ENCODE measurements around the gene CCNC. TPM values are rescaled to one million over a fixed set of nuclear protein-coding genes. Genes with fewer than 3 reads are reported as not detected.

The CCNC gene
- total RNA-seq, 2 experiments from 2014 or later = 40.5 to 42.6 TPM

- H3K4me1 Mint-ChIP-seq (ENCODE audit: low read depth) = peaks cover 60% of the 10 kb centered on the region
- Histone ChIP-seq H3K4me3 (ENCODE audit: low read length) (no peak overlapping the region), H3K36me3 (ENCODE audit: insufficient read depth, low read length) (no peaks in the 10 kb centered on the region), H3K9me3 (ENCODE audit: control insufficient read depth in 1 of 2, insufficient read depth in 1 of 2, low read length in 2 of 2) (peaks cover 13 to 54% of the 10 kb centered on the region in 2 experiments), H3K27me3 (ENCODE audit: control insufficient read depth in 1 of 2, insufficient read depth in 2 of 2, low read length in 2 of 2) (peaks cover 85 to 99% of the 10 kb centered on the region in 2 experiments), H3K27ac (ENCODE audit: low read depth in 1 of 2, low read length in 2 of 2) (no peak overlapping the region), H3K4me1 (ENCODE audit: insufficient read depth, low read length) (peaks cover 68% of the 10 kb centered on the region)
- TF ChIP-seq, protein P1, sequence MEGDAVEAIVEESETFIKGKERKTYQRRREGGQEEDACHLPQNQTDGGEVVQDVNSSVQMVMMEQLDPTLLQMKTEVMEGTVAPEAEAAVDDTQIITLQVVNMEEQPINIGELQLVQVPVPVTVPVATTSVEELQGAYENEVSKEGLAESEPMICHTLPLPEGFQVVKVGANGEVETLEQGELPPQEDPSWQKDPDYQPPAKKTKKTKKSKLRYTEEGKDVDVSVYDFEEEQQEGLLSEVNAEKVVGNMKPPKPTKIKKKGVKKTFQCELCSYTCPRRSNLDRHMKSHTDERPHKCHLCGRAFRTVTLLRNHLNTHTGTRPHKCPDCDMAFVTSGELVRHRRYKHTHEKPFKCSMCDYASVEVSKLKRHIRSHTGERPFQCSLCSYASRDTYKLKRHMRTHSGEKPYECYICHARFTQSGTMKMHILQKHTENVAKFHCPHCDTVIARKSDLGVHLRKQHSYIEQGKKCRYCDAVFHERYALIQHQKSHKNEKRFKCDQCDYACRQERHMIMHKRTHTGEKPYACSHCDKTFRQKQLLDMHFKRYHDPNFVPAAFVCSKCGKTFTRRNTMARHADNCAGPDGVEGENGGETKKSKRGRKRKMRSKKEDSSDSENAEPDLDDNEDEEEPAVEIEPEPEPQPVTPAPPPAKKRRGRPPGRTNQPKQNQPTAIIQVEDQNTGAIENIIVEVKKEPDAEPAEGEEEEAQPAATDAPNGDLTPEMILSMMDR (IDR thresholded peaks at IDR 0.05) = no peak
- CTCF ChIA-PET = no interaction called here
- peaks cover 5% of the 10 kb centered on the region for H3K9me3 Mint-ChIP-seq
- no peak overlapping the region for H3K4me3 Mint-ChIP-seq
- no peaks in the 10 kb centered on the region for H3K36me3 Mint-ChIP-seq (ENCODE audit: low read depth)
- no peak for DNase-seq
- intact Hi-C loops (cut with DNase I, micrococcal nuclease) = no loop called here
- H3K27me3 Mint-ChIP-seq = peaks cover 96% of the 10 kb centered on the region
- POLR2A ChIA-PET = interaction anchor here (1.1 to 1.9 kb wide), 2 partner anchors 10 to 15 kb away, joined by 5 to 6 read pairs; no protein-coding TSS in a partner anchor
- no peak for ATAC-seq (ENCODE audit: poor library complexity)
- no peak overlapping the region for H3K27ac Mint-ChIP-seq
Measured at GRCh38 chr6:99608059-99608885, 39.8 kb upstream of the CCNC start.

GRCh38 chr6:99607416-99608036 lies 39.1 kb upstream of the CCNC start:
- intact Hi-C loops (cut with DNase I, micrococcal nuclease) = no loop called here

DNA sequence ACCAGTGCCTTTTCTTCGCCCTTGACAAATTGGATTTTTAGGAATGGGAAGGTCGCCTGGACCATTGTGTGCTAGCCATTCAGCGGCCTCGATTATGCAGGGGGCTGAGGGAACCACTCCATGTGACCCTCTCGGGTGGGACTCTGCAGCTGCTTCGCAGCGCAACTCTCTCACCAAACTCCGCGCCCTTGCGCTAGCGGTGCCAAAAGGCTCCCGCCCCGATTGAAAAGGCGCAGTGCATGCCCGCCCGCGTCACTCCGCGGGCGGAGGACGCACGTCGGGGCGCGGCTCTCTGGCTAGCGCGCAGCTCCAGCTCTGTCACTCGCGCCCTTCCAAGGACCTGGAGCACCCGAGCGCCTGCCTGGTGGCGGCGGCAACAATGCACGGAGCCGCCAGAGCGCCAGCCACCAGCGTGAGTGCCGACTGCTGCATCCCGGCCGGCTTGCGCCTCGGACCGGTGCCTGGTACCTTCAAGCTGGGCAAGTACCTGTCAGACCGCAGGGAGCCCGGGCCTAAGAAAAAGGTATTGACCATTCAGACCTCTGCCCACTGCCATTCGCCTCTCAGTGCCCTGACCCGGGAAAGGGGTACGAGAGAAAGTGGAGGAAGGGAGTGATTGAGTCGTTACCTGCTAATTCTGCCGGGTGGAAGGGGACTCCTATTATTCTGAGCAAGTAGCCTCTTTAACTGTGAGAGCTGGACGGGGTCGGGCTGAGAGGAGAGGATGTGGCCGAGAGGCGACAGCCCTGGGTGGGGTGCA lies 38.4 kb upstream of the CCNC start, which contains the start of gene PRDM13:
Gene PRDM13 (plus strand): TSS at position 178 of the 760 bp plus-strand sequence. CDS start 202 bp downstream, at position 380.
- TF ChIP-seq, protein P1 (IDR thresholded peaks at IDR 0.05) = no peak
- Mint-ChIP-seq H3K9me3 (peaks cover 5% of the 10 kb centered on the region), H3K36me3 (ENCODE audit: low read depth) (no peaks in the 10 kb centered on the region), H3K27me3 (peaks cover 97% of the 10 kb centered on the region), H3K4me3 (peak within 1 kb of the TSS; percentile 20), H3K4me1 (ENCODE audit: low read depth) (peaks cover 65% of the 10 kb centered on the region), H3K27ac (no peak within 1 kb of the TSS)
- Histone ChIP-seq H3K9me3 (ENCODE audit: control insufficient read depth in 1 of 2, insufficient read depth in 1 of 2, low read length in 2 of 2) (peaks cover 13 to 51% of the 10 kb centered on the region in 2 experiments), H3K4me1 (ENCODE audit: insufficient read depth, low read length) (peaks cover 70% of the 10 kb centered on the region), H3K36me3 (ENCODE audit: insufficient read depth, low read length) (no peaks in the 10 kb centered on the region), H3K27ac (ENCODE audit: low read depth in 1 of 2, low read length in 2 of 2) (no peak within 1 kb of the TSS), H3K4me3 (ENCODE audit: low read length) (no peak within 1 kb of the TSS), H3K27me3 (ENCODE audit: control insufficient read depth in 1 of 2, insufficient read depth in 2 of 2, low read length in 2 of 2) (peaks cover 84 to 99% of the 10 kb centered on the region in 2 experiments)
- CTCF ChIA-PET = no interaction called here
- DNase-seq = peak in 1 of 14 experiments; percentile 12
- ATAC-seq (ENCODE audit: poor library complexity) = peak; percentile 20
- POLR2A ChIA-PET = interaction anchor here (1.9 kb wide), 1 partner anchor 14 kb away, joined by 6 read pairs; no protein-coding TSS in a partner anchor
- intact Hi-C loops (cut with DNase I, micrococcal nuclease) = no loop called here

More at GRCh38 chr6:99607416-99608036, 39.1 kb upstream of the CCNC start:
- Mint-ChIP-seq H3K9me3 (peaks cover 5% of the 10 kb centered on the region), H3K27me3 (peaks cover 97% of the 10 kb centered on the region), H3K4me1 (ENCODE audit: low read depth) (peaks cover 65% of the 10 kb centered on the region), H3K27ac (no peak overlapping the region), H3K36me3 (ENCODE audit: low read depth) (no peaks in the 10 kb centered on the region), H3K4me3 (no peak overlapping the region)
- Histone ChIP-seq H3K27me3 (ENCODE audit: control insufficient read depth in 1 of 2, insufficient read depth in 2 of 2, low read length in 2 of 2) (peaks cover 85 to 99% of the 10 kb centered on the region in 2 experiments), H3K27ac (ENCODE audit: low read depth in 1 of 2, low read length in 2 of 2) (no peak overlapping the region), H3K4me1 (ENCODE audit: insufficient read depth, low read length) (peaks cover 68% of the 10 kb centered on the region), H3K4me3 (ENCODE audit: low read length) (no peak overlapping the region), H3K9me3 (ENCODE audit: control insufficient read depth in 1 of 2, insufficient read depth in 1 of 2, low read length in 2 of 2) (peaks cover 13 to 53% of the 10 kb centered on the region in 2 experiments), H3K36me3 (ENCODE audit: insufficient read depth, low read length) (no peaks in the 10 kb centered on the region)
- ChIA-PET POLR2A (interaction anchor here (1.9 kb wide), 1 partner anchor 14 kb away, joined by 6 read pairs; no protein-coding TSS in a partner anchor), CTCF (no interaction called here)
- TF ChIP-seq, protein P1 (IDR thresholded peaks at IDR 0.05) = no peak
- ATAC-seq (ENCODE audit: poor library complexity) (no peak), DNase-seq (no peak)

Data from CD4-positive, alpha-beta T cell (primary cell).